Measurements from ENCODE around the gene HYAL4.
"Not testable (repeated sequence)": the region's sequence is repeated elsewhere in the genome, so short reads cannot be mapped to it uniquely, and the experiment has no call there.

The HYAL4 gene

DNA sequence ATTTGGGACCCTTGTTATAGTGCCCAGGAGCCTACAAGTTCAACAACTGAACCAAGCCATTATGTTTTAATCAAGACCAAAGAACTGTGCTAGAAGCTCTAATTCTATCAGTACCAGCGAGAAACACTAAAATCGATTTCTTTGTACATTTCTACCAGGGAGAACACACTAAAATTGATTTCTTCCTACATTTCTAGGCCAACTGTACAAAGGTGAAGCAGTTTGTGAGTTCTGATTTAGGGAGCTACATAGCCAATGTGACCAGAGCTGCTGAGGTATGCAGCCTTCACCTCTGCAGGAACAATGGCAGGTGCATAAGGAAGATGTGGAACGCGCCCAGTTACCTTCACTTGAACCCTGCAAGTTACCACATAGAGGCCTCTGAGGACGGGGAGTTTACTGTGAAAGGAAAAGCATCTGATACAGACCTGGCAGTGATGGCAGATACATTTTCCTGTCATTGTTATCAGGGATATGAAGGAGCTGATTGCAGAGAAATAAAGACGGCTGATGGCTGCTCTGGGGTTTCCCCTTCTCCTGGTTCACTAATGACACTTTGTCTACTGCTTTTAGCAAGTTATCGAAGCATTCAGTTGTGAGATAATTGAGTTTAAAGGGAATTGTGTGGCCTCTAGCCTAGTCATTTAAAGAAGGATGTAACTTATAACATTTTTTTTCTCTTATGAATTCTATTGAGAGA is 31.7 kb downstream of the HYAL4 start:
- TF ChIP-seq FOXM1 (IDR thresholded peaks at IDR 0.05; ENCODE audit: borderline replicate concordance) = no peak
- TF ChIP-seq, protein P1, sequence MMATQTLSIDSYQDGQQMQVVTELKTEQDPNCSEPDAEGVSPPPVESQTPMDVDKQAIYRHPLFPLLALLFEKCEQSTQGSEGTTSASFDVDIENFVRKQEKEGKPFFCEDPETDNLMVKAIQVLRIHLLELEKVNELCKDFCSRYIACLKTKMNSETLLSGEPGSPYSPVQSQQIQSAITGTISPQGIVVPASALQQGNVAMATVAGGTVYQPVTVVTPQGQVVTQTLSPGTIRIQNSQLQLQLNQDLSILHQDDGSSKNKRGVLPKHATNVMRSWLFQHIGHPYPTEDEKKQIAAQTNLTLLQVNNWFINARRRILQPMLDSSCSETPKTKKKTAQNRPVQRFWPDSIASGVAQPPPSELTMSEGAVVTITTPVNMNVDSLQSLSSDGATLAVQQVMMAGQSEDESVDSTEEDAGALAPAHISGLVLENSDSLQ (IDR thresholded peaks at IDR 0.05) = no peak
- ChIA-PET POLR2A (no interaction called here), CTCF (no interaction called here)
- no peak for DNase-seq (ENCODE audit: extremely low spot score)

DNA sequence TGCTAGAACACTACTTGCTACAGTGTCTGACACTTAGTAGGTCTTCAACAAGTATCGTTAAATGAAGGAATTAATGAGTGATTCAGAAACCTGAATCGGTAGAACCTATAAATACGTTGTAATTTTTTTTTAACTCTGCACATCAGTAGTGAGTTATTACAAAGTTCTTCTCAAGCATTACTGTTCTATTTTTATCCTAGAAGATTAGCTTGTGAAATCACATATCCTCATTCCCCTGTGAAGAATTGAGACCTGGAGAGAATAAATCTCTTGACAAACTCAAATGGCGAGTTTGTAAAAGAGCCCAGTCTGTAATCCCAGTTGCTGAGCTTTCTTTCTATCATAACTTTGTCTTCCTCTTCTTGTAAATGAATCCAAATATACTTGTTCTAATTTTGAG is 34.7 kb downstream of the HYAL4 start:
- TF ChIP-seq SUZ12 (IDR thresholded peaks at IDR 0.05) (no peak), L3MBTL2 (conservative IDR thresholded peaks at IDR 0.05) (no peak), LEF1 (IDR thresholded peaks at IDR 0.05; ENCODE audit: borderline replicate concordance) (no peak), ZNF384 (IDR thresholded peaks at IDR 0.05) (no peak), SP1 (IDR thresholded peaks at IDR 0.05) (no peak), NFRKB (IDR thresholded peaks at IDR 0.05) (no peak), BHLHE40 (IDR thresholded peaks at IDR 0.05; ENCODE audit: borderline replicate concordance) (no peak), ARNT (IDR thresholded peaks at IDR 0.05) (no peak), TARDBP (IDR thresholded peaks at IDR 0.05) (no peak), FOXA1 (IDR thresholded peaks at IDR 0.05) (no peak), FOXM1 (IDR thresholded peaks at IDR 0.05; ENCODE audit: borderline replicate concordance) (no peak), CTBP1 (IDR thresholded peaks at IDR 0.05; ENCODE audit: borderline replicate concordance) (no peak), HDGF (IDR thresholded peaks at IDR 0.05; ENCODE audit: borderline replicate concordance) (no peak)
- TF ChIP-seq, protein P1 (IDR thresholded peaks at IDR 0.05) = no peak
- no peak for DNase-seq (ENCODE audit: extremely low spot score)
- POLR2A ChIA-PET = no interaction called here
- CTCF ChIA-PET = no interaction called here

DNA sequence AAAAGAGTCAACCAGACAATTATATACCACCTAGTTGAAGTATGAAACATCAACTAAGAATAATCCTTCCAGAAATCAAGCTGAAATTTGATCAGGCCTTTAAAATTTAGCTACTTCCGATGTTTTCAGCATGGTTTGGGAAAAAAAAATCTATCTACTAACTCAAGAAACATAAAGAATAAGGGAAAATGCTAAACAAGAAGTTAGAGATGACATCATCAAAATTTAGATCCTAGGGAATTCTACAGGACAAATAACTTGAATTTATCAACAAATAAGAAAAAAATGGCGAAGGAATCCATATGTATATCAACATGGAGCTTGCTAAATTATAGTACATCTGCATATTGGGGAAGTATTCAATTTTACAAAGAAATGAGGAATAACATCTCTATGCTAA is 36.3 kb downstream of the HYAL4 start:
- no peak for TF ChIP-seq NFRKB (IDR thresholded peaks at IDR 0.05)
- no peak for TF ChIP-seq SUZ12 (IDR thresholded peaks at IDR 0.05)
- TF ChIP-seq L3MBTL2 (conservative IDR thresholded peaks at IDR 0.05) = no peak
- TF ChIP-seq, protein P1 (IDR thresholded peaks at IDR 0.05) = no peak
- no peak for TF ChIP-seq TARDBP (IDR thresholded peaks at IDR 0.05)
- no peak for TF ChIP-seq ZNF384 (IDR thresholded peaks at IDR 0.05)
- no peak for TF ChIP-seq ARNT (IDR thresholded peaks at IDR 0.05)
- no peak for TF ChIP-seq FOXM1 (IDR thresholded peaks at IDR 0.05; ENCODE audit: borderline replicate concordance)
- TF ChIP-seq HDGF (IDR thresholded peaks at IDR 0.05; ENCODE audit: borderline replicate concordance) = no peak
- TF ChIP-seq FOXA1 (IDR thresholded peaks at IDR 0.05) = no peak
- ChIA-PET CTCF (no interaction called here), POLR2A (no interaction called here)
- no peak for DNase-seq (ENCODE audit: extremely low spot score)

DNA sequence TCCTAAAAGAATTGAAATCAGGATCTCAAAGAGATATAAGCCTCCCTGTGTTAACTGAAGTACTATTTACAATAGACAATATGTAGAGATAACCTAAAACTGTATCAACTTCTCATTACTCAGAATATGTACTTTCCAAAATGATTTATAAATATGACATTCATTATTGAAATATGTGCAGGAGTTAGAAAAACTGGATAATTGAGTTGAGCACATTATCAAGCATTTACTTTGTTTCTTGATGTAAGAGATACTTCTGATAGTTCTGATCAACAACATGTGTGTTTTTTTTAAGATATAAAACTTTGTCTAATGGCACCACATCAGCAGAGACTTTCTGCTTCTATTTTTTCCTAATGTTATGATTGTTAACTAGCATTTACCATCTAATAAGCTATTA is 38.2 kb downstream of the HYAL4 start:
- no peak for DNase-seq (ENCODE audit: extremely low spot score)
- CTCF ChIA-PET = no interaction called here
- TF ChIP-seq CTBP1 (IDR thresholded peaks at IDR 0.05; ENCODE audit: borderline replicate concordance) (no peak), L3MBTL2 (conservative IDR thresholded peaks at IDR 0.05) (no peak), ZNF384 (IDR thresholded peaks at IDR 0.05) (no peak), BHLHE40 (IDR thresholded peaks at IDR 0.05; ENCODE audit: borderline replicate concordance) (no peak), SP1 (IDR thresholded peaks at IDR 0.05) (no peak), FOXK2 (IDR thresholded peaks at IDR 0.05) (no peak), TARDBP (IDR thresholded peaks at IDR 0.05) (no peak), LEF1 (IDR thresholded peaks at IDR 0.05; ENCODE audit: borderline replicate concordance) (no peak), FOXM1 (IDR thresholded peaks at IDR 0.05; ENCODE audit: borderline replicate concordance) (no peak), ELF4 (IDR thresholded peaks at IDR 0.05) (no peak), HDGF (IDR thresholded peaks at IDR 0.05; ENCODE audit: borderline replicate concordance) (no peak), SUZ12 (IDR thresholded peaks at IDR 0.05) (no peak), ARNT (IDR thresholded peaks at IDR 0.05) (no peak), FOXA1 (IDR thresholded peaks at IDR 0.05) (no peak), NFRKB (IDR thresholded peaks at IDR 0.05) (no peak)
- TF ChIP-seq, protein P1 (IDR thresholded peaks at IDR 0.05) = no peak
- POLR2A ChIA-PET = no interaction called here

DNA sequence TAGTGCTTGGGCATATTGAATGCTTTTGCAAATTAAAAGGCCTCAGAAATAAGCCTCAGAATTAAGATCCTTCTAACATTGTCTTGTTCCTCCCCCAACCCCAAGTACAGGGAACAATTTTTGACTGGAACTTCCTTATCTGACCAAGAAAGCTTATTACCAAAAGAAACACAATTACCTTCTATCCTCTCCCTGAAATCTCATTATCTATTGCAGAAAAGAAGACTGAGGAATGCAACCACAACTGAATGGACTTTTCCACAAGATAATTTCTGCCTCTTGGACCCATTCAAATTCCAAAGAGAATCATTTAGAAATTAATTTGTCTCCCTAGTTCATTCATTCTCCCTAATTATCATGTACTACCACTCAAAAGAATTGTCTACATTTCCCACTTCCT is 43.2 kb downstream of the HYAL4 start:
- ChIA-PET POLR2A (no interaction called here), CTCF (no interaction called here)
- no peak for DNase-seq (ENCODE audit: extremely low spot score)

DNA sequence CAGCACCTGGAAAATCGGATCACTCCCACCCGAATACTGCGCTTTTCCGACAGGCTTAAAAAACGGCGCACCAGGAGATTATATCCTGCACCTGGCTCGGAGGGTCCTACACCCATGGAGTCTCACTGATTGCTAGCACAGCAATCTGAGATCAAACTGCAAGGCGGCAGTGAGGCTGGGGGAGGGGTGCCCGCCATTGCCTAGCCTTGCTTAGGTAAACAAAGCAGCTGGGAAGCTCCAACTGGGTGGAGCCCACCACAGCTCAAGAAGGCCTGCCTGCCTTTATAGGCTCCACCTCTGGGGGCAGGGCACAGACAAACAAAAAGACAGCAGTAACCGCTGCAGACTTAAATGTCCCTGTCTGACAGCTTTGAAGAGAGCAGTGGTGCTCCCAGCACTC is 49.8 kb downstream of the HYAL4 start:
- DNase-seq (ENCODE audit: extremely low spot score); POLR2A ChIA-PET; CTCF ChIA-PET: not testable (repeated sequence)

More for the DNA sequence above, 43.2 kb downstream of the HYAL4 start:
- TF ChIP-seq FOXK2 (IDR thresholded peaks at IDR 0.05) (no peak), FOXM1 (IDR thresholded peaks at IDR 0.05; ENCODE audit: borderline replicate concordance) (no peak), HDGF (IDR thresholded peaks at IDR 0.05; ENCODE audit: borderline replicate concordance) (no peak), NFRKB (IDR thresholded peaks at IDR 0.05) (no peak), SUZ12 (IDR thresholded peaks at IDR 0.05) (no peak)

All from HEK293T (cell line).